Stimulated activated CD8-positive, alpha-beta memory T cell treated with anti-CD3 and anti-CD28 coated beads, Interleukin-12 subunit alpha, Interleukin-12 subunit beta, amount 100 ng/mL, for 24 hours (primary cell): ENCODE data around the gene PLP1.
"Not testable (repeated sequence)": the region's sequence is repeated elsewhere in the genome, so short reads cannot be mapped to it uniquely, and the experiment has no call there.

Source experiments
- DNase-seq: peaks from one replicate; pipeline ENCODE4 v3.0.0-alpha.2; 2020; ENCODE audit errors: extremely low read depth

Gene PLP1

GRCh38 chrX:103776546-103776945 lies at the start of gene PLP1:
Gene PLP1 (plus strand): TSS chrX:103776840. CDS start chrX:103776996, 156 bp downstream.
- DNase-seq = no peak

- no peak for DNase-seq
Observed at GRCh38 chrX:103727115-103727514, 49.5 kb upstream of the PLP1 start.

- DNase-seq = no peak
Observed at GRCh38 chrX:103729015-103729414, 47.6 kb upstream of the PLP1 start.

- DNase-seq = no peak
Observed at GRCh38 chrX:103730147-103730795, 46.4 kb upstream of the PLP1 start.

GRCh38 chrX:103730796-103731493 lies 45.7 kb upstream of the PLP1 start:
- DNase-seq = no peak

GRCh38 chrX:103733017-103733416 lies 43.6 kb upstream of the PLP1 start:
- no peak for DNase-seq

- no peak for DNase-seq
Observed at GRCh38 chrX:103734125-103734760, 42.4 kb upstream of the PLP1 start.

GRCh38 chrX:103737696-103738095 lies 38.9 kb upstream of the PLP1 start:
- DNase-seq = no peak

GRCh38 chrX:103739421-103739820 lies 37.2 kb upstream of the PLP1 start:
- no peak for DNase-seq

- no peak for DNase-seq
Observed at GRCh38 chrX:103741879-103742278, 34.8 kb upstream of the PLP1 start.

- DNase-seq = no peak
Observed at GRCh38 chrX:103742339-103742738, 34.3 kb upstream of the PLP1 start.

GRCh38 chrX:103747163-103747562 lies 29.5 kb upstream of the PLP1 start:
- no peak for DNase-seq

GRCh38 chrX:103754401-103754800 lies 22.2 kb upstream of the PLP1 start:
- no peak for DNase-seq

GRCh38 chrX:103756736-103757135 lies 19.9 kb upstream of the PLP1 start:
- DNase-seq = no peak

GRCh38 chrX:103758555-103758954 lies 18.1 kb upstream of the PLP1 start:
- DNase-seq = no peak

- DNase-seq = not testable (repeated sequence)
Observed at GRCh38 chrX:103763541-103763940, 13.1 kb upstream of the PLP1 start.

- not testable (repeated sequence) for DNase-seq
Observed at GRCh38 chrX:103766813-103767555, 9.7 kb upstream of the PLP1 start.

- no peak for DNase-seq
Observed at GRCh38 chrX:103773445-103773844, 3.2 kb upstream of the PLP1 start.

- no peak for DNase-seq
Observed at GRCh38 chrX:103774070-103774642, 2.5 kb upstream of the PLP1 start.

- no peak for DNase-seq
Observed at GRCh38 chrX:103779141-103779789, 2.6 kb downstream of the PLP1 start.

GRCh38 chrX:103780336-103781061 lies 3.9 kb downstream of the PLP1 start:
- no peak for DNase-seq
